Measurements from ENCODE around the gene CDH3. TPM values are rescaled to one million over a fixed set of nuclear protein-coding genes. Genes with fewer than 3 reads are reported as not detected.

Gene CDH3
- total and polyA plus RNA-seq, 2 experiments from 2014 or later, result 78.0 to 210 TPM

- no peaks in the 10 kb centered on the region for H4K20me1 ChIP-seq (replicated peaks; ENCODE audit: insufficient read depth)
- no peak overlapping the region for H3K4me2 ChIP-seq
- Mint-ChIP-seq H3K4me1 (no peaks in the 10 kb centered on the region), H3K9me3 (peaks cover 3% of the 10 kb centered on the region; the same call in 1 of the 3 replicates), H3K27ac (no peak overlapping the region), H3K4me3 (no peak overlapping the region), H3K36me3 (ENCODE audit: low read depth) (no peaks in the 10 kb centered on the region; the same call in 2 of the 3 replicates), H3K27me3 (ENCODE audit: insufficient read depth, low read depth, poor library complexity) (no peaks in the 10 kb centered on the region)
- H2AFZ ChIP-seq, result no peak overlapping the region
- no peaks in the 10 kb centered on the region for H3F3A ChIP-seq (replicated peaks; ENCODE audit: low read depth)
- H3K9me2 ChIP-seq (ENCODE audit: insufficient read depth), result no peaks in the 10 kb centered on the region; the same call in 1 of the 2 replicates
- TF ChIP-seq, protein P1, sequence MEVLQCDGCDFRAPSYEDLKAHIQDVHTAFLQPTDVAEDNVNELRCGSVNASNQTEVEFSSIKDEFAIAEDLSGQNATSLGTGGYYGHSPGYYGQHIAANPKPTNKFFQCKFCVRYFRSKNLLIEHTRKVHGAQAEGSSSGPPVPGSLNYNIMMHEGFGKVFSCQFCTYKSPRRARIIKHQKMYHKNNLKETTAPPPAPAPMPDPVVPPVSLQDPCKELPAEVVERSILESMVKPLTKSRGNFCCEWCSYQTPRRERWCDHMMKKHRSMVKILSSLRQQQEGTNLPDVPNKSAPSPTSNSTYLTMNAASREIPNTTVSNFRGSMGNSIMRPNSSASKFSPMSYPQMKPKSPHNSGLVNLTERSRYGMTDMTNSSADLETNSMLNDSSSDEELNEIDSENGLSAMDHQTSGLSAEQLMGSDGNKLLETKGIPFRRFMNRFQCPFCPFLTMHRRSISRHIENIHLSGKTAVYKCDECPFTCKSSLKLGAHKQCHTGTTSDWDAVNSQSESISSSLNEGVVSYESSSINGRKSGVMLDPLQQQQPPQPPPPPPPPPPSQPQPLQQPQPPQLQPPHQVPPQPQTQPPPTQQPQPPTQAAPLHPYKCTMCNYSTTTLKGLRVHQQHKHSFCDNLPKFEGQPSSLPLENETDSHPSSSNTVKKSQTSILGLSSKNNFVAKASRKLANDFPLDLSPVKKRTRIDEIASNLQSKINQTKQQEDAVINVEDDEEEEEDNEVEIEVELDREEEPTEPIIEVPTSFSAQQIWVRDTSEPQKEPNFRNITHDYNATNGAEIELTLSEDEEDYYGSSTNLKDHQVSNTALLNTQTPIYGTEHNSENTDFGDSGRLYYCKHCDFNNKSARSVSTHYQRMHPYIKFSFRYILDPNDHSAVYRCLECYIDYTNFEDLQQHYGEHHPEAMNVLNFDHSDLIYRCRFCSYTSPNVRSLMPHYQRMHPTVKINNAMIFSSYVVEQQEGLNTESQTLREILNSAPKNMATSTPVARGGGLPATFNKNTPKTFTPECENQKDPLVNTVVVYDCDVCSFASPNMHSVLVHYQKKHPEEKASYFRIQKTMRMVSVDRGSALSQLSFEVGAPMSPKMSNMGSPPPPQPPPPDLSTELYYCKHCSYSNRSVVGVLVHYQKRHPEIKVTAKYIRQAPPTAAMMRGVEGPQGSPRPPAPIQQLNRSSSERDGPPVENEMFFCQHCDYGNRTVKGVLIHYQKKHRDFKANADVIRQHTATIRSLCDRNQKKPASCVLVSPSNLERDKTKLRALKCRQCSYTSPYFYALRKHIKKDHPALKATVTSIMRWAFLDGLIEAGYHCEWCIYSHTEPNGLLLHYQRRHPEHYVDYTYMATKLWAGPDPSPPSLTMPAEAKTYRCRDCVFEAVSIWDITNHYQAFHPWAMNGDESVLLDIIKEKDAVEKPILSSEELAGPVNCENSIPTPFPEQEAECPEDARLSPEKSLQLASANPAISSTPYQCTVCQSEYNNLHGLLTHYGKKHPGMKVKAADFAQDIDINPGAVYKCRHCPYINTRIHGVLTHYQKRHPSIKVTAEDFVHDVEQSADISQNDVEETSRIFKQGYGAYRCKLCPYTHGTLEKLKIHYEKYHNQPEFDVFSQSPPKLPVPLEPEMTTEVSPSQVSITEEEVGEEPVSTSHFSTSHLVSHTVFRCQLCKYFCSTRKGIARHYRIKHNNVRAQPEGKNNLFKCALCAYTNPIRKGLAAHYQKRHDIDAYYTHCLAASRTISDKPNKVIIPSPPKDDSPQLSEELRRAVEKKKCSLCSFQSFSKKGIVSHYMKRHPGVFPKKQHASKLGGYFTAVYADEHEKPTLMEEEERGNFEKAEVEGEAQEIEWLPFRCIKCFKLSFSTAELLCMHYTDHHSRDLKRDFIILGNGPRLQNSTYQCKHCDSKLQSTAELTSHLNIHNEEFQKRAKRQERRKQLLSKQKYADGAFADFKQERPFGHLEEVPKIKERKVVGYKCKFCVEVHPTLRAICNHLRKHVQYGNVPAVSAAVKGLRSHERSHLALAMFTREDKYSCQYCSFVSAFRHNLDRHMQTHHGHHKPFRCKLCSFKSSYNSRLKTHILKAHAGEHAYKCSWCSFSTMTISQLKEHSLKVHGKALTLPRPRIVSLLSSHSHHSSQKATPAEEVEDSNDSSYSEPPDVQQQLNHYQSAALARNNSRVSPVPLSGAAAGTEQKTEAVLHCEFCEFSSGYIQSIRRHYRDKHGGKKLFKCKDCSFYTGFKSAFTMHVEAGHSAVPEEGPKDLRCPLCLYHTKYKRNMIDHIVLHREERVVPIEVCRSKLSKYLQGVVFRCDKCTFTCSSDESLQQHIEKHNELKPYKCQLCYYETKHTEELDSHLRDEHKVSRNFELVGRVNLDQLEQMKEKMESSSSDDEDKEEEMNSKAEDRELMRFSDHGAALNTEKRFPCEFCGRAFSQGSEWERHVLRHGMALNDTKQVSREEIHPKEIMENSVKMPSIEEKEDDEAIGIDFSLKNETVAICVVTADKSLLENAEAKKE (CRISPR knock-in tag; IDR thresholded peaks at IDR 0.05), result no peak
- TF ChIP-seq, protein P2, sequence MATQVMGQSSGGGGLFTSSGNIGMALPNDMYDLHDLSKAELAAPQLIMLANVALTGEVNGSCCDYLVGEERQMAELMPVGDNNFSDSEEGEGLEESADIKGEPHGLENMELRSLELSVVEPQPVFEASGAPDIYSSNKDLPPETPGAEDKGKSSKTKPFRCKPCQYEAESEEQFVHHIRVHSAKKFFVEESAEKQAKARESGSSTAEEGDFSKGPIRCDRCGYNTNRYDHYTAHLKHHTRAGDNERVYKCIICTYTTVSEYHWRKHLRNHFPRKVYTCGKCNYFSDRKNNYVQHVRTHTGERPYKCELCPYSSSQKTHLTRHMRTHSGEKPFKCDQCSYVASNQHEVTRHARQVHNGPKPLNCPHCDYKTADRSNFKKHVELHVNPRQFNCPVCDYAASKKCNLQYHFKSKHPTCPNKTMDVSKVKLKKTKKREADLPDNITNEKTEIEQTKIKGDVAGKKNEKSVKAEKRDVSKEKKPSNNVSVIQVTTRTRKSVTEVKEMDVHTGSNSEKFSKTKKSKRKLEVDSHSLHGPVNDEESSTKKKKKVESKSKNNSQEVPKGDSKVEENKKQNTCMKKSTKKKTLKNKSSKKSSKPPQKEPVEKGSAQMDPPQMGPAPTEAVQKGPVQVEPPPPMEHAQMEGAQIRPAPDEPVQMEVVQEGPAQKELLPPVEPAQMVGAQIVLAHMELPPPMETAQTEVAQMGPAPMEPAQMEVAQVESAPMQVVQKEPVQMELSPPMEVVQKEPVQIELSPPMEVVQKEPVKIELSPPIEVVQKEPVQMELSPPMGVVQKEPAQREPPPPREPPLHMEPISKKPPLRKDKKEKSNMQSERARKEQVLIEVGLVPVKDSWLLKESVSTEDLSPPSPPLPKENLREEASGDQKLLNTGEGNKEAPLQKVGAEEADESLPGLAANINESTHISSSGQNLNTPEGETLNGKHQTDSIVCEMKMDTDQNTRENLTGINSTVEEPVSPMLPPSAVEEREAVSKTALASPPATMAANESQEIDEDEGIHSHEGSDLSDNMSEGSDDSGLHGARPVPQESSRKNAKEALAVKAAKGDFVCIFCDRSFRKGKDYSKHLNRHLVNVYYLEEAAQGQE (IDR thresholded peaks at IDR 0.05; ENCODE audit: unreplicated experiment), result no peak
- no peak for TF ChIP-seq POLR2AphosphoS5 (IDR thresholded peaks at IDR 0.05; ENCODE audit: low read depth)
- H3K27me3 ChIP-seq (ENCODE audit: insufficient read depth), result no peaks in the 10 kb centered on the region
- no peak overlapping the region for H3K4me3 ChIP-seq
- no peaks in the 10 kb centered on the region for H3K36me3 ChIP-seq (ENCODE audit: insufficient read depth)
- no peak overlapping the region for H3K27ac ChIP-seq (ENCODE audit: low read depth)
- no peaks in the 10 kb centered on the region for H3K79me2 ChIP-seq (replicated peaks; ENCODE audit: insufficient read depth)
- DNase-seq (ENCODE audit: low spot score), result no peak
- no peak for ATAC-seq
- no peaks in the 10 kb centered on the region for H3K4me1 ChIP-seq (ENCODE audit: insufficient read depth)
Measured at GRCh38 chr16:68722119-68723024, 77.3 kb downstream of the CDH3 start.

Data from GM23338 (cell line).